HG03442 (cell line): ENCODE measurements around the gene TMA7.
"Not testable (repeated sequence)": the region's sequence is repeated elsewhere in the genome, so short reads cannot be mapped to it uniquely, and the experiment has no call there.

Source experiments
- ATAC-seq: cut with Tn5 transposase; IDR thresholded peaks from one replicate; pipeline ENCODE4 v1.9.1; 2021; ENCODE audit warnings: mild to moderate bottlenecking, moderate library complexity; ENCODE audit not compliant: unreplicated experiment

TMA7 gene

DNA sequence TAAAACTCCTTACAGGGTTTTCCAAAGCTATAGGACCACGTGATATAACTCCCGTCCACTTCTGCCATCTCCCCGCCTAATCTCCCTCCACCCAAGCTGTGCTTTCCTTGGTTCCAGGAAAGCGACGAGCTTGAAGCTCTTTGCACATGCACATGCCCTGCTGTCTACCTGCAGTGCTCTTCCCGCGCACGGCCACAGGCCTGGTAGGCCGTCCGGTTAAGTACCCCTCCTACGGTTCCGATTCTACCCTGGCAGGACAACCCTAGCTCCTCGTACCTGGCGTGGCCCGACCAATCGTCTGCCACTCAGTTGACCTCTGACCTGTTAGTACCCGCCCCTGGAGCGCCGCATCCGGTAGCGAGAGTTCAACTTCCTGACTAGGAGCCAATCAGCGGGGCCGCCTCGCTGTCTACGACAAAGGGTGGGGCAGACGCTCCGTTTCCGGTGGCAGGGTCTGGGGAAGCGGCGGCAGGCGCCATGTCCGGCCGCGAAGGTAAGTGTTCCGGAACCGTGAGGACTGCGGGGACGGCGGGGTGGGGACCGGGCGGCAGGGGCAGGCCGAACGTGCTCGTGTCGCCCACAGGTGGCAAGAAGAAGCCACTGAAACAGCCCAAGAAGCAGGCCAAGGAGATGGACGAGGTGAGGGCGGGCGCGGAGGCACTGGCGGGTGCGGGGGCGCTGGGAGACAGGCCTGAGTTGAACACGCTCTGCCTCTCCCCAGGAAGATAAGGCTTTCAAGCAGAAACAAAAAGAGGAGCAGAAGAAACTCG is at the start of gene TMA7, which contains the start of gene CCDC51:
TMA7 (plus strand) TSS at position 438 of the 770 bp plus-strand sequence; CDS start at position 478, 40 bp downstream.
CCDC51 (minus strand) TSS at position 300 of the 770 bp plus-strand sequence. CDS start 4,991 bp downstream, outside the sequence.
- peak; percentile 96 for ATAC-seq

- no peak for ATAC-seq
Observed at GRCh38 chr3:48394391-48394790, 45.7 kb upstream of the TMA7 start.

DNA sequence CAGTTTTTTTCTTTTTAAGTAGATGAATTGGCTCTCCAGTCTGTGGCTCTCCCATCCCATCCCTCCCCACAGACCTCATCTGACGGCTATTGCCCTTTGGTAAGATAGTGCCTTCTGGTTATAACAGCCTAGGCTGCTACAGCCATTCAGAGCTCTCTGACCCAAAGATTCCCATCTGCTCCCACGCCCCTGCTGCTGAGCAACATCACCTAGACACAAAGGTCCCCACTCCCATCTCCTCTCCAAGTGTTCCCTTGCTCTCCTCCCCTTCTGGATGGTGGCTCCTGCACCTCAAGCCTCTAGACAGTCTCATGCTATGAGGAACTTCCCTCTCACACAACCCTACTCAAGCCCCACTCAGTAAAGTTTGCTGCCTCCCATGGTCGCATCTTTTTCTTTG is 44.3 kb upstream of the TMA7 start:
- no peak for ATAC-seq

- no peak for ATAC-seq
Observed at GRCh38 chr3:48397767-48398681, 42.0 kb upstream of the TMA7 start.

DNA sequence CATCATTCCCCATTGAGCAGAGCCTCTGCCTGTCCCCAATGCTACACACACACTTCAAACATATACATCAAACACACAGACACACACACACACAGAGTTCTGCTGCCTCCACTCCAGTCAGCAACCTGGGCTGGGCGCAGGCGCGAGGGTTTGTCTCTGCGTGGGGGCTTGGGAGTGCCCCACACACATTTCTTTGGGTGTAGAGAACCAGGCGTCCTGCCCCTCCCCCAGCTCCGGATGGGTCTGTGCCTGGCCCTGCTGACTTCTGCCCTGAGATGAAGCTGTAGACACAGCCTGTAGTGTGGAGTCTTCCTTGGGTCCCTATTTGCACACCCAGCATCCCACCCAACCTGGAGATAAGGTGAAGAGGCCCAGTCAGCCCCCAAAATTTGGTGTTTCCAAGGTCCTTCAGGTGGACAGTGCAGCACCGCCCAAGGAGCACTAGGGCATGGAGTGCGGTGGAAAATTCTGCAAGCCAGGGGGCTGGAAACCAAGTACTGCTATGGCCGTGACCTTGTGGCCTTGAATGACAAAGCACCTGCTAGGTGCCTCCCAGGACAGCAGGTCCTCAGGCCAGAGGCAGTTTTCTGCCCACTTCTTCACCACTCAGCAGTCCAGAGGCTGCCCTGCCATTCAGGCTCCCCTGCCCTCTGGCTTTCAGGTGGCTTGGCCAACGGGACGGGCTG is 41.2 kb upstream of the TMA7 start:
- ATAC-seq: no peak

DNA sequence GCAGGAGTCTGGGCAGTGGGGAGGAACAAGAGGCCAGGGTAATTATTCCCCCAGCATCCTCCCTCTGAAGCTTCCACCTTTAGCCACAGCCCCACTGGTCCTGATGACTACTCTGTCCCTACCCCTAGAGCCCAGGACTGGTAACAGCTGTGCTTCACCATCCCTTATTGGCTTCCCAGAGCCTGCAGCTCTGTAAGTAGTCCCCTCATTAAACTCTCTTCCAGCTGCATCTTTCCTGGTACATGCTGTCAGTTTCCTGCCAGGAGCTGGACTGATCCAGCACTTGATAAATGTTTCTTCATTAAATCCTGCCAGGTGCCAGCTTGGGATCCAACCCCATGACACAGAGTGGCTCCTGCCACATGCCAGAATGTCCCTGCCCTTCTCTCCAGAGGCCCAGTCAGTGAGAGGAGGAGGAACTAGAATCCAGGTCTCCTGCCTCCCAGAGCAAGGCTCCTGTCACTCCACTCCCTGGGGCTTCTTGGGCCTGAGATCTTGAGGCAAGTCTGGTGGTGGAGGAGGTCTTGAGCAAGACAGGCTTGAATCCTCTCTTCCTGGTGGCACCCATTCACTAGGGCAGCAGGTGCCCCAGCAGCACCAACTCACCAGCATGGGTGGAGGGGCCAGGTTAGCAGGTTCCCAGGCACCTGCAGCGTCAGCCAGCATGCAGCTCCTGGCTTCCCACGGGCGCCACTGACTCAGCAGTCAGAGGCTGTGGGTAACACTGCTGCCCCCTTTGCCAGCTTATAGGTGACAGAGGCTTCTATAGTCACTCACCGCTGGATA is 40.5 kb upstream of the TMA7 start:
- no peak for ATAC-seq

- no peak for ATAC-seq
Observed at GRCh38 chr3:48400824-48401433, 39.1 kb upstream of the TMA7 start.

GRCh38 chr3:48401434-48401901 is 38.6 kb upstream of the TMA7 start:
- not testable (repeated sequence) for ATAC-seq

GRCh38 chr3:48402281-48402732 is 37.8 kb upstream of the TMA7 start:
- ATAC-seq: no peak

DNA sequence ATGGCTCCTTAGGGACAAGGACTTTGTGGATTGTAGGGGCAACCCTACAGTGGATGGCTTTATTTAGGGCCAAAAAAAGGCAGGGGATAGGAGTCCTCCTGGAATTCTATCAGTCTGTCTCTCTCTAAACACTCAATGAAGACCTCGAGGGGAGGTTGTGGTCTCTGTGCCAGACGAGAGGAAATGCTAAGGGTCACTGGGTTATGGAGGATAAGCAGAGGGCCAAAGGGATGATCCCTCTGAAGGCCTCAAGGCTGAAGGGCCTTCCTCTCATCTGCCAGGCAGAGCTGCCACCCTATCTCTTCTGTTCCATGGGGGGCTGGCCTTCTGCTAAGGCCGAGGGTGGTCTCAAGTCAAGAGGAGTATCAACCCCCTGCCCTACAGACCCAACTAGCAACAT is 37.1 kb upstream of the TMA7 start:
- no peak for ATAC-seq

DNA sequence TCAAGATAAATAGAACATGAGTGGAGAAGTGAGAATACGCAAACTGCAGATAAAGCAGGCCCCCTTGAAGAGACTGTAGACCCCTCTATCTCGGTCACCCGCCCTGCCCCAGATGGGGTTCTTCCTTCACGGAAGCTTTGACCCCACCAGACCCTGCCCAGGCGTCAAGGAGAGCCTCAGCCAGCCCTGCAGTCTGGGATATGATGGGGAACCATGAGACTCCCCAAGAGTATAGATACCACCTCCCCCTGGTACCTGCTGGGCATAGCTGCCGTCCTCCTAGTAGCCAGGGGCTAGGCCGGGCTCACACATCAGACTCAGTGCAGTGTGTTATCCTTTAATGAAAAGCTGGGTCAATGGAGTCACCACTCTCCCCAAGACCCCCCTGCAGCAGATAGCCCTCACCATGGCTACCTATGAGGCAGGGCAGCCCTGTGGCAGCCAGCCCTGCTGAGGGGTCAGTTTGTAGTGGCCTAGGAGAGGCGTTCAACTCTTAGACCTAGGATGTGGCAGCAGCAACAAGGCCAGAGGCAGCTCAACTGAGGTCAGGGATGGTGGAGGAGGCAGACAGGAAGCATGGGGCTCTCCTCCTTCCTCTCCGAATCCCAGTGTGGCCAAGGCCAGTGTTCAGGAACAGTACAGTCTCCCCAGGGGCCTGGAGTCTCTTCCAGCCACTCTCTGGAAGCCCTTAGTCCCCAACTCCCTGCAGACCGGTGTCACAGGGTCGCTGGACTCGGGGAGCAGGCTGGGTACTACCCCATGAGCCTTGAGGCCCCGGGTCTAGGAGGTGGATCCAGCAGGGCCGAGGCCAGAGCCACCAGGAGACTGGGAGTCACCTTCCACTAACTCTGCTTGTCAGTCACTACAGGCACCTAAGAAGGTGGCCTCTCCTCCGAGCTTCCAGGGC is 36.3 kb upstream of the TMA7 start:
- ATAC-seq: no peak

DNA sequence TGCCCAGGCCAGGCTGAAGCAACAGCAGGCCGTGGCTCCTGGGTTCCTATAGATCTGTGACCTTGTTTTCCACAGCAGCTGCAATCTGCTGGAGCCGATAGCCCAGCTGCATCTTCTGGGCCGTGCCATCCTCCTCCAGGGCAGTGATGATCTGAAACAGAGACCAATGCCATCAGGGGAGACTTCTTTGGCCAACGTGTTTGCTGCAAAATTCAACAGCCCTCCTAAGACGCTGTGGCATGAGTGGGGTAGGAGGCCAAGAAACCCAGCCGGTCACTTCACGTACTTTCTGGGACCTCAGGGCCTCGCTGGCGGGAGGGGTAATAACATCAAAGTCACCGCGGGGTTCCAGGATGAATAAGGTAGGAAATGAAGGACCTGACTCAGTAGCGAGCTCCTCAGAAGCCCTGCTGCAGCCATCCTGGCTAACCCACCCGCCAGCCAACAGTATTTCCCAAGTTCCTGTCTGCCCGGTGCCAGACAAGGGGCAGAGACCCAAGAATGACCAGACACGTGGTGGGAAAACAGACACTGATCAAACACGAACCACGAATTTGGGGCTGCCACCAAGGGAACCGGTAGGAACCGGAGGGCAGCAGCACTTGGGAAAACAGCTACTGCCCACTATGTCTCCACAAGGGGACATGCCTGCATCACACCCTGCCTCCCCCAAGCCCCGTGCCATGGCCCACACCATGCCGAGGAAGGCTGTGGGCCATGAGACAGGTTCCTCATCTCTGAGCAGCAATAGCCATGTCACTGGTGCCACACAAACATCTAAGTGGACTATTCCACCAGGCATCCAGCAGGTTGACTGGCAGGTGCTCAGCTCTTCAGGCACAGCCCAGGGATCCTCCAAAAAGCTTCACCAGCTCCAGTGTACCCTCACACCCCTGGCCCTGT is 35.4 kb upstream of the TMA7 start:
- ATAC-seq: no peak

DNA sequence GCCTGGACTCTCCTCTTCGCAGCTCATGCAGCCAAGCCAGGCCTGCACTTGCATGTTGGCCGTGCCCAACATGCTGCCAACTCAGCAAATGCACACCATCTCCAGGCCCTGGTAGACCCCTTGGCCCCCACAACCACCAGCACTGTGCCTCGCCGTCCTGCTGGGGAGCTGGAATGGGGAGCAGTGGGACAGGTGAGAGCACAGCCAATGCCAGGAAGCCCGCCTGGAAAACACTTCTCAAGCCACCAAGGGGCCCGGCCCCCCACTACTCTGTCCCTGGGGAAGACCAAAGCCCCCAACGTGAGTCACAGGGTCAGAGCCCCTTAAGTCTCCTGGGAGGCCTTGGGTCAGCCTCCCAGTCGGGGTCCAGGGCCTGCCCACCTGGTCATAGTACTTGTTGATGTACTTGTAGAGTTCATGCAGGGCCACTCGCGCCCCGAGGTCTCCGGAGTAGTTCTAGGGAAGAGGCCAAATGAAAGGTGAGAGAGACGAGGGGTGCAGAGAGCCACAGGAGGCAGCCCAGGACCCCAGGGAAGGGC is 34.6 kb upstream of the TMA7 start:
- ATAC-seq: no peak

DNA sequence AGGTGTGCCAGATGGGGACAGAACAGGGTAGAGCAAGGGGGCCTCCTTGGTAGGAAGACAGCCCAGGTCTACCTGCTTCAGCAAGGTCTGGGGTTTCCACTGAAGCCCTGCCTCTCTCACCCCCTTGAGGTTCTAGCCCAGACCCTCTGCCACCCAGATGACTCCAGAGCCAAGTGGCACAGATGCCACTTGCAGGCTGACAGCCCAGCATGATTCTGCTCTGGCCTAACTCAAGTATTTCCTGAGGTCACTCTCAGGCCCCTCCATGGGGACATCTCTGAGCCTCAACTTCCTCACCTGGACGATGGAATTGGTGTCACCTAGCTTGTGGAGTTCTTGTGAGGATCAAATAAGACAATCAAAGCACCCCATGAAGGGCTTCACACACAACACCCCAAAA is 34.1 kb upstream of the TMA7 start:
- ATAC-seq: no peak

GRCh38 chr3:48406443-48407431 is 33.3 kb upstream of the TMA7 start:
- ATAC-seq: no peak

GRCh38 chr3:48407542-48408099 is 32.4 kb upstream of the TMA7 start:
- no peak for ATAC-seq
